ENCODE data around the gene FBXL20.

FBXL20 gene

GRCh38 chr17:39332092-39332491 lies 69.3 kb downstream of the FBXL20 start:
- TF ChIP-seq CTCF (IDR thresholded peaks at IDR 0.05; ENCODE audit: low read length, missing control alignments): no peak
- no peak for DNase-seq (ENCODE audit: low read depth)
- H3K4me3 ChIP-seq (replicated peaks; ENCODE audit: low read depth, low read length): no peak overlapping the region

- H3K4me3 ChIP-seq (replicated peaks; ENCODE audit: low read depth, low read length): no peak overlapping the region
- no peak for TF ChIP-seq CTCF (IDR thresholded peaks at IDR 0.05; ENCODE audit: low read length, missing control alignments)
- no peak for DNase-seq (ENCODE audit: low read depth)
Measured at GRCh38 chr17:39328815-39329214, 72.6 kb downstream of the FBXL20 start.

- TF ChIP-seq CTCF (IDR thresholded peaks at IDR 0.05; ENCODE audit: low read length, missing control alignments): no peak
- no peak for DNase-seq (ENCODE audit: low read depth)
- H3K4me3 ChIP-seq (replicated peaks; ENCODE audit: low read depth, low read length): no peak overlapping the region
Measured at GRCh38 chr17:39327109-39327508, 74.3 kb downstream of the FBXL20 start.

- no peak for DNase-seq (ENCODE audit: low read depth)
- no peak overlapping the region for H3K4me3 ChIP-seq (replicated peaks; ENCODE audit: low read depth, low read length)
- TF ChIP-seq CTCF (IDR thresholded peaks at IDR 0.05; ENCODE audit: low read length, missing control alignments): no peak
Measured at GRCh38 chr17:39325528-39326240, 75.7 kb downstream of the FBXL20 start.

- H3K4me3 ChIP-seq (replicated peaks; ENCODE audit: low read depth, low read length): no peak overlapping the region
- no peak for DNase-seq (ENCODE audit: low read depth)
Measured at GRCh38 chr17:39318636-39319035, 82.8 kb downstream of the FBXL20 start.

GRCh38 chr17:39306509-39307212 lies 94.8 kb downstream of the FBXL20 start:
- TF ChIP-seq CTCF (IDR thresholded peaks at IDR 0.05; ENCODE audit: low read length, missing control alignments): no peak
- no peak overlapping the region for H3K4me3 ChIP-seq (replicated peaks; ENCODE audit: low read depth, low read length)
- DNase-seq (ENCODE audit: low read depth): peak; percentile 19

More at GRCh38 chr17:39318636-39319035, 82.8 kb downstream of the FBXL20 start:
- TF ChIP-seq CTCF (IDR thresholded peaks at IDR 0.05; ENCODE audit: low read length, missing control alignments): no peak

All from fibroblast of pulmonary artery (primary cell).